Measurements from ENCODE around the gene SSBP3.

The SSBP3 gene

GRCh38 chr1:54437783-54438182 lies 31.6 kb upstream of the SSBP3 start:
- TF ChIP-seq ZNF70 (CRISPR knock-in tag; IDR thresholded peaks at IDR 0.05) = no peak
- no peak for TF ChIP-seq ZFP3 (CRISPR knock-in tag; IDR thresholded peaks at IDR 0.05)
- no peak for TF ChIP-seq ARNTL (CRISPR knock-in tag; IDR thresholded peaks at IDR 0.05; ENCODE audit: borderline replicate concordance, low read depth)
- no peak for TF ChIP-seq TOX (CRISPR knock-in tag; IDR thresholded peaks at IDR 0.05; ENCODE audit: borderline replicate concordance)
- TF ChIP-seq, protein P1, sequence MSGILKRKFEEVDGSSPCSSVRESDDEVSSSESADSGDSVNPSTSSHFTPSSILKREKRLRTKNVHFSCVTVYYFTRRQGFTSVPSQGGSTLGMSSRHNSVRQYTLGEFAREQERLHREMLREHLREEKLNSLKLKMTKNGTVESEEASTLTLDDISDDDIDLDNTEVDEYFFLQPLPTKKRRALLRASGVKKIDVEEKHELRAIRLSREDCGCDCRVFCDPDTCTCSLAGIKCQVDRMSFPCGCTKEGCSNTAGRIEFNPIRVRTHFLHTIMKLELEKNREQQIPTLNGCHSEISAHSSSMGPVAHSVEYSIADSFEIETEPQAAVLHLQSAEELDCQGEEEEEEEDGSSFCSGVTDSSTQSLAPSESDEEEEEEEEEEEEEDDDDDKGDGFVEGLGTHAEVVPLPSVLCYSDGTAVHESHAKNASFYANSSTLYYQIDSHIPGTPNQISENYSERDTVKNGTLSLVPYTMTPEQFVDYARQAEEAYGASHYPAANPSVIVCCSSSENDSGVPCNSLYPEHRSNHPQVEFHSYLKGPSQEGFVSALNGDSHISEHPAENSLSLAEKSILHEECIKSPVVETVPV (CRISPR knock-in tag; IDR thresholded peaks at IDR 0.05) = no peak
- no peak for TF ChIP-seq CSDC2 (CRISPR knock-in tag; IDR thresholded peaks at IDR 0.05)
- TF ChIP-seq TCF4 (CRISPR knock-in tag; IDR thresholded peaks at IDR 0.05; ENCODE audit: borderline replicate concordance) = no peak
- TF ChIP-seq ZNF8 (CRISPR knock-in tag; IDR thresholded peaks at IDR 0.05) = no peak
- no peak for TF ChIP-seq GLIS3 (CRISPR knock-in tag; IDR thresholded peaks at IDR 0.05)
- no peak for TF ChIP-seq OSR1 (CRISPR knock-in tag; IDR thresholded peaks at IDR 0.05)
- TF ChIP-seq CREB5 (CRISPR knock-in tag; IDR thresholded peaks at IDR 0.05; ENCODE audit: low read depth) = no peak
- TF ChIP-seq SNAI2 (CRISPR knock-in tag; IDR thresholded peaks at IDR 0.05) = no peak
- TF ChIP-seq ZNF565 (CRISPR knock-in tag; conservative IDR thresholded peaks at IDR 0.05; ENCODE audit: low read depth) = no peak
- TF ChIP-seq PATZ1 (CRISPR knock-in tag; IDR thresholded peaks at IDR 0.05; ENCODE audit: borderline replicate concordance) = no peak
- ATAC-seq = no peak

DNA sequence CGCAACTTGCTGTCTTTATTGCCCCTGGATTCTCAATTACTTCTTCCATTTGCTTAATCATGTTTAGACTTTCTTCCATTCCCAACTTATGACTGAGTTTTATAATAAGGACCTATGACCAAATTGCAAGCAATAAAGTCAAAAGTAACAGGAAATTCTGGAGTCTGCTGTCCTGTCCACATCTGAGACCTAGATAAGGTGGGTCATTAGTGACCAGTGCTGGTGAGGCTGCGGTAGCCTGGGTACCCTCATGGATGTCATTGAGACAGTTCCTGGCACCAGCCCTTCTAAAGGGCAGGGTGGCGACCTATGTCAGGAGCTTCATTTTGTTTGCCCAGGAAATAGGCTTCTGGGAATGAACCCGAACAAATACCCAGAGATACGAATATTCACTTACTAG lies 30.6 kb upstream of the SSBP3 start:
- ATAC-seq = no peak
- TF ChIP-seq ZNF8 (CRISPR knock-in tag; IDR thresholded peaks at IDR 0.05) (no peak), CSDC2 (CRISPR knock-in tag; IDR thresholded peaks at IDR 0.05) (no peak), CREB5 (CRISPR knock-in tag; IDR thresholded peaks at IDR 0.05; ENCODE audit: low read depth) (no peak), PATZ1 (CRISPR knock-in tag; IDR thresholded peaks at IDR 0.05; ENCODE audit: borderline replicate concordance) (no peak), GLIS3 (CRISPR knock-in tag; IDR thresholded peaks at IDR 0.05) (no peak), ZNF70 (CRISPR knock-in tag; IDR thresholded peaks at IDR 0.05) (no peak), ZC3H10 (CRISPR knock-in tag; IDR thresholded peaks at IDR 0.05) (no peak), ESRRG (CRISPR knock-in tag; IDR thresholded peaks at IDR 0.05) (no peak), ZNF565 (CRISPR knock-in tag; conservative IDR thresholded peaks at IDR 0.05; ENCODE audit: low read depth) (no peak), OSR1 (CRISPR knock-in tag; IDR thresholded peaks at IDR 0.05) (no peak), TCF4 (CRISPR knock-in tag; IDR thresholded peaks at IDR 0.05; ENCODE audit: borderline replicate concordance) (no peak), RARB (CRISPR knock-in tag; IDR thresholded peaks at IDR 0.05) (no peak)
- TF ChIP-seq, protein P1 (CRISPR knock-in tag; IDR thresholded peaks at IDR 0.05) = no peak

DNA sequence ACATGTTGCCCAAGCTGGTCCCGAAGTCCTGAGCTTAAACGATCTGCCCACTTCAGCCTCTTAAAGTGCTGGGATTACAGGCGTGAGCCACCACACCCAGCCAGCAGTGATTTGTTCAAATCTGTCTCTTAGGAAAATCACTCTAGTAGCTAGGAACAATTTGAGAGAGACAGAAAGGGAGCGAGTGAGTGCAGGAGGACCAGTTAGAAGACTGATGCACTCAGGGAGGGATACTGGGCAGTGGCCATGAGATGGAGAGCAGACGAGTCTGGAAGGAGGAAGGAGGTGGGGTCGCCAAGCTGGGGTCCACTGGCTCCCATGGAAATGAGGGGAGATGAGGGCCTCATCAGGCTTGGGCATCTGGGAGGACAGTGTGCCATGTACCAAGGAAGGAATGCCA lies 23.6 kb upstream of the SSBP3 start:
- ATAC-seq = no peak
- TF ChIP-seq, protein P1 (CRISPR knock-in tag; IDR thresholded peaks at IDR 0.05) = no peak
- TF ChIP-seq CREB5 (CRISPR knock-in tag; IDR thresholded peaks at IDR 0.05; ENCODE audit: low read depth) (no peak), TSHZ2 (CRISPR knock-in tag; IDR thresholded peaks at IDR 0.05) (no peak), PPARA (CRISPR knock-in tag; IDR thresholded peaks at IDR 0.05; ENCODE audit: borderline replicate concordance) (no peak), ARNTL (CRISPR knock-in tag; IDR thresholded peaks at IDR 0.05; ENCODE audit: borderline replicate concordance, low read depth) (no peak), RARB (CRISPR knock-in tag; IDR thresholded peaks at IDR 0.05) (no peak), GLIS3 (CRISPR knock-in tag; IDR thresholded peaks at IDR 0.05) (no peak)

Data from SK-N-SH treated with all-trans-retinoic acid at 6 μM for 48 hours (cell line).